GM19351 (cell line): ENCODE measurements around the gene FSD1.
"Not testable (repeated sequence)": the region's sequence is repeated elsewhere in the genome, so short reads cannot be mapped to it uniquely, and the experiment has no call there.

Experiments used
- ATAC-seq: cut with Tn5 transposase; IDR thresholded peaks from one replicate; pipeline ENCODE4 v1.9.1; 2021; ENCODE audit warnings: mild to moderate bottlenecking, moderate library complexity; ENCODE audit not compliant: unreplicated experiment

The FSD1 gene

DNA sequence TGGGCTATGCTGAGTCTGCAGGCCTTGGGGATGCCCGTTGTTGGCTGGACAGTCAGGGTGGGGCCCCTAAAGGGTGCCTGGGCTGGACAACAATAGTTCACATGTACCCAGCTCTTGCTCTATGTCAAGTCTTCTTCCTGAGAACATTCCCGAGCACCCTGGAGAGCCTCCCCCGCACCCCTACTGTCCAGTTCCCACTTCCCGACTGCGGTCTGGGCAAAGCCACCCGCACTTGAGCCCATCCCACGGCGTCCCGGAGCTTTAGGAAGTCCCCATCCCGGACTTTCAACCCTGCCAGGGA, 37.9 kb downstream of the FSD1 start:
- ATAC-seq: no peak

DNA sequence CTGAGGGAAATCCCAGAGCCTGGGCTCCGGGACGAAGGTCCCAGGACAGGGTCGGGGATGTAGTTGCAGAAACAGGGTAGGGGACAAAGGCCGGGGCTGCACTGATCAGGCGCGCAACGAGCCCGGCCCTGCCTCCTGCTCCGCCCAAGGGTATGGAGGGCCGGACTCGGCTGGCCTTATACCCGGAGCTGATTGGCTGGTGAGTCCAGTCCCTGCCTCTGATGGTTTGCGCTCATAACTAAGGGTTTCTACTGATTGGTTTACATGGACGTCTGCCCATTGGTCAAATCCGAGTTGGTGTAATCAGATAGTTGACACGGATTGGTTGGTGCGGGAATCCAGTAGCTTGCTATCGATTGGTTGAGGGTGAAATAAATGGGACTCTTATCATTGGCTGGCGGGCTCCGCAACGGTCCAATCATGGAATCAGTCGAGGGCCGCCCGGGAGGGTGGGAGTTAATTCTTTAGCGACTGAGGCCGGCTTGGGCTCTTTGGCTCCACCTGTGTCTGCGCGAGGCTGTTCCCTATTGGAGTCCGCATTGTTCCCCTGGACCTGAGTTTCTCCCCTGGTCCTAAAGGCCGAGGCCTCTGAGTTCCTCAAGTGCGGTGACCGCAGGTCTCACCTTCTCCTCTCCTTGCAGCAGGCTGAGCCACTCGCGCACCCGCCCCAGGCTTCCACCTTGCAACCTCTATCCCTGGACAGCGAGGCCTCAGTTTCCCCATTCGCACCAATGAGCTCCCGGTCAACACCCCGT, 38.4 kb downstream of the FSD1 start:
- peak; percentile 83 for ATAC-seq

DNA sequence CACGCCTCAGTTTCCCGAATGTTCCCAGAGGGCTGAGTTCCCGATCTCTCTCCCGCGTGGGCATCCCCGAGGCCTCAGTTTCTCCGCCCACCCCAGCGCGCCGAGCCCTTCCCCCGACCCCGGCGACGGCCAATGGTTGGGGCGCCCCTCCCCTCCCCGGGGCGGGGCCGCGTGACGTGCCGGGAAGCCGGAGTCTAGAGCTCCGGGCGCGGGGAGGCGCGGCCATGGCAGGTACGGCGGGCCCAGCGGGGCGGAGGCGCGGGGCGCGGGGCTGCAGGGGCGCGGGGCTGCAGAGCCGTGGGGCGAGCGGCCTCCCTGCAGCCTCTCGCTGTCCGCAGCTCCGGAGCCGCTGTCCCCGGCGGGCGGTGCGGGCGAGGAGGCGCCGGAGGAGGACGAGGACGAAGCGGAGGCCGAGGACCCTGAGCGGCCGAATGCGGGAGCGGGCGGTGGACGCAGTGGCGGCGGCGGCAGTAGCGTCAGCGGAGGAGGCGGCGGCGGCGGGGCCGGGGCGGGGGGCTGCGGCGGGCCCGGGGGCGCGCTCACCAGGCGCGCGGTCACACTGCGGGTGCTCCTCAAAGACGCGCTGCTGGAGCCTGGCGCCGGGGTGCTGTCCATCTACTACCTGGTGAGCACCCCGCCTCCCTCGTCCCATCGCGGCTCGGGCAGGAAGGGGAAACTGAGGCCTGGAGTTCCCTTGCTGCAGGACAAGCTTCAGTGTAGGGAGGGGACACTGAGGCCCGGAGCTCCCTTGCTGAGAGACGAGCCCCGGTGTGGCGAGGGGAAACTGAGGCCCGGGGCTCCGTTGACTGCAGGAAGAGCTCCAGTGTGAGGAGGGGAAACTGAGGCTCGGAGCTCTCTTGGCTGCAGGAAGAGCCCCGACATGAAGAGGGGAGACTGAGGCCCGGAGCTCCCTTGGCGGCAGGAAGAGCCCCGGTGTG, 39.2 kb downstream of the FSD1 start, which contains the start of gene MPND:
Gene MPND, plus strand, starts transcription at position 193 of the 938 bp plus-strand sequence. Its CDS starts 32 bp downstream, at position 225.
- peak; percentile 47 for ATAC-seq

DNA sequence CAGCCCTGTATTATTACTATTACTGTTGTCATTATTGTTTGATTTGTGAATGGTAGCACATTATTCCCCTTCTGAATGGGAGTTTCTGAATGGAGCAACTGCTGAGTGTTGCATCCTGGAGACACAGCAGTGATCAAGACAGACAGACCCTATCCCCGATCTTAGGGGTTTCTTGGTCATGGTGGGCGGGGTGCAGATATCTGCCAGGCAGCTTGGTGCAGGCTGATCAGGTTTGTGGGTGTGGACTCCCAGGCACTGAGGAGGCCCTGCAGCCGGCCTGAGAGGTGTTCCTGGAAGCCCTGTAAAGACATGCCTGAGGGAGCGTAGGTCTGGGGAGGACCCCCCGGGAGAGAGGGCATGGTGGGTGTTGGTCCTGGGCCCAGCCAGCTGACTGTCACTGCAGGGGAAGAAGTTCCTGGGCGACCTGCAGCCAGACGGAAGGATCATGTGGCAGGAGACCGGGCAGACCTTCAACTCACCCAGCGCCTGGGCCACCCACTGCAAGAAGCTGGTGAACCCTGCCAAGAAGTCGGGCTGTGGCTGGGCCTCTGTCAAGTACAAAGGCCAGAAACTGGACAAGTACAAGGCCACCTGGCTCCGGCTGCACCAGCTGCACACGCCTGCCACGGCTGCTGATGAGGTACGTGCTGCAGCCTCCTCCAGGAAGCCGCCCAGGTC, 41.1 kb downstream of the FSD1 start:
- no peak for ATAC-seq

DNA sequence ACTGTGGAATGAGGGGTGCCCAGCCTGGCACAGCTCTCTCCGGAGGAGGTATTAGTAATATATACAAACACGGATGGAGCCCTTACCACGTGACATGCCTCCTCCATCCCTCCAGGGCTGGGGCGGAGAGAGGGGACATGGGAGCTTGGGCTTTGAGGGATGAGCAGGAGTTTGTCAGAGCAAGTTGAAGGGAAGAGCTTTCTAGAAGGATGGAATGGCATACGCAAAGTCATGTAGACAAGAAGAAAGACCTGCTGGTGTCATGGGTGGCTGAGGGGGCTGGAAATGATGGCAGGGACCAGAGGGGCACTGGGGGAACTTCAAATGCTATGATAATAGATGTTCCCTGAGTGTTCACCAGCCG, 41.6 kb downstream of the FSD1 start:
- no peak for ATAC-seq

DNA sequence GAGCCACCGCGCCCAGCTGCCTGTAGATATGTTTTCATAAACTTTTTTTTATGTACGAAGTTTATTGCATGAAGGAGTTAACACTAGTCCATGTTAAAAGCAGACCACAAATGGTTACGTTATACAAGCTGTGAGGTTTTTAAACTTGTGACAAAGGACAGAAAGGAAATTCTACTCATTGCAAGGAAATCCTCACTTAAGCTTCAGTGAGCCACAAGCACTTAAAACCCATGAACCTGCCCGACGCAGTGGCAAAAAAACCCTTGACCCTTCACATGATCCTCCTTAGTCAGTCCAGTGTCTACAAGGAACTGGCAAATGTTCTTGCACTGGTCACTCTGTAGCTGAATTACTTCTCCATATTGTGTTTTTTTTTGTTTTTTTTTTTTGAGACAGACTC, 43.1 kb downstream of the FSD1 start:
- no peak for ATAC-seq

DNA sequence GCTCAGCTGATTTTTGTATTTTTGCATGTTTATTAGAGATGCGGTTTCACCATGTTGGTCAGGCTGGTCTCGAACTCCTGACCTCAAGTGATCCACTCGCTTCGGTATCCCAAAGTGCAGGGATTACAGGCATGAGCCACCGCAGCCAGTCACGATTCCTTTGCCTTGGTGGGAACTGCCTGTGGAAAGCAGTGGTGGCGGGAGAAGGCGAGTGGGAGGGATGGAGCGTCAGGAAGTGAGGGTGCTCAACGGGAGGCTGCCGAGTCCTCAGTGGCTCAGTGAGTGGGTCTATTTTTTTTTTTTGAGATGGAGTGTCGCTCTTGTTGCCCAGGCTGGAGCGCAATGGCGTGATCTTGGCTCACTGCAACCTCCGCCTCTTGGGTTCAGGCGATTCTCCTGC, 44.8 kb downstream of the FSD1 start:
- not testable (repeated sequence) for ATAC-seq

DNA sequence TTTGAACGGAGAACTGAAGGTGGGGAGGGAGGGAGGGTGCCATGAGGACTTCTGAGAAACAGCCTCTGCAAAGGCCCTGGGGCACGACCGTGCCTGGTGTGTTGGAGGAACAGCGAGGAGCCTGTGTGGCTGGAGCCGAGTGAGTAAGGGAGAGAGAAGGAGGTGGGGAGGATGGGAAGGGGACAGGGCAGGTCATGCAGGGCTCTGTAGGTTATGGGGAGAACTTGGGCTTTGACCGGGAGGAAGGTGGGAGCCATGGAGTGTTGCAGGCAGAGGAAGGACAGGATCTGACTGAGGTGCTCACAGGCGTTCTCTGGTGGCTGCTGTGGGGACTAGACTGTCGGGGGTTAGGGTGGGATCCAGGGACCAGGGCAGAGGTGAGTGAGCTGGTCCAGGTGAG, 45.7 kb downstream of the FSD1 start:
- ATAC-seq: no peak

DNA sequence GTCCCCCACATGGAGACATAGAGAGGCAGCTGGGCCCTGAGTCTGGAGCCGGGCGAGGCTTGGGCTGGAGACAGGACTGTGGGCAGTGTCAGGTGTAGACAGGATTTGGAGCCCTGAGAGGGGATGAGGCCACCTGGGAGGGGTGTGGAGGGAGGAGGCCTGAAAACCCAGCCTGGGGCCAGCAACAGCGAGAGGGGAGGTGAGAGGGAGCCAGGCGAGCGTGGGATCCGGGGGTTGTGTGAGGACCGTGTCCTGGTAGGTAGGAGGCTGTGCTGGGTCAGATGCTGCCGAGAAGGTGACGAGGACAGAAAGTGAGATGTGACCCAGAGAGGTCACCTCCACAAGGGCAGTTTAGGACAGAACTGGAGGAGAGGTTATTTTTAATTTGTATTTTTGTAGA, 46.3 kb downstream of the FSD1 start:
- ATAC-seq: no peak

DNA sequence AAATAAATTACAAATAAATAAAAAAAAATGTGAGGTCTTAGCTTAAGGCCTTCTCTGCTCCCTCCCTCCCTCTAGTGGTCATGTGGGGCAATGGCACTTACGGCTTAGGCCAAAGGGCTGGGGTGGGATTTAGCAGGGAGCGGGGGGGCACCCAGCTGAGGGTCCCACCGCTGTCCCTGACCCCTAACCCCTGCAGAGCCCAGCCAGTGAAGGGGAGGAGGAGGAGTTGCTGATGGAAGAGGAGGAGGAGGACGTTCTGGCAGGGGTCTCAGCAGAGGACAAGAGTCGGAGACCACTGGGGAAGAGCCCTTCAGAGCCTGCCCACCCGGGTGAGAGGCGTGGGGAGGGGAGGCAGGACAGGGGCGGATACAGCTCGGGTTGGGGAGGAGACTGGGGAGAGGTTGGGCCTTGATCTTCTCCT, 48.3 kb downstream of the FSD1 start:
- ATAC-seq: no peak

DNA sequence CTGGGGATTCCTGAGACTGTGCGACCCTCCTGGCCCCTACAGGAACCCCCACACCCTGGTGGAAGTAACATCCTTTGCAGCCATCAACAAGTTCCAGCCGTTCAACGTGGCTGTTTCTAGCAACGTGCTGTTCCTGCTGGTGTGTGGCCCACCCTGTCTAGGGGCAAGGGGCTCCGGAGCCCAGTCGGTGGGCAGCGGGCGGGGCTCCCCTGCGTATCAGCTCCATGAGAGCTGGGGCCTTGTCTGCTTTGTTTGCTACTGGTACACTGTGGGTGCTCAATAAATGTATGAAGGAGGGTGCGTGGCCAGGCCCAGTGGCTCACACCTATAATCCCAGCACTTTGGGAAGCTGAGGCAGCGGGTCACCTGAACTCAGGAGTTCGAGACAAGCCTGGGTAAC, 49.9 kb downstream of the FSD1 start:
- ATAC-seq: no peak

DNA sequence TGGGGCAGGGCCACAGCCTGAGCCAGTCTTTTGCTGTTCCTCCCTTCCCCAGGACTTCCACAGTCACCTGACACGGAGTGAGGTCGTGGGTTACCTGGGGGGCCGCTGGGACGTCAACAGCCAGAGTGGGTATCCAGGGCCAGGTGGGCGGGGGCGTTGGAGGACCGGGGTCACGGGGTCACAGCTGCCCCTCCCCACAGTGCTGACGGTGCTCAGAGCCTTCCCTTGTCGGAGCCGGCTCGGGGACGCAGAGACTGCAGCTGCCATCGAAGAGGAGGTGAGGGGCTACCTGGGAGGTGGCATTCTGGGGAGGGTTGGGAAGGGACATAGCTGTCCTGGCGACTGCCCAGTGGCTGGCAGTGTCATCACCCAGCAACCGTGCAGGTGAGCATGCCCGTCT, 50.5 kb downstream of the FSD1 start:
- ATAC-seq: no peak

DNA sequence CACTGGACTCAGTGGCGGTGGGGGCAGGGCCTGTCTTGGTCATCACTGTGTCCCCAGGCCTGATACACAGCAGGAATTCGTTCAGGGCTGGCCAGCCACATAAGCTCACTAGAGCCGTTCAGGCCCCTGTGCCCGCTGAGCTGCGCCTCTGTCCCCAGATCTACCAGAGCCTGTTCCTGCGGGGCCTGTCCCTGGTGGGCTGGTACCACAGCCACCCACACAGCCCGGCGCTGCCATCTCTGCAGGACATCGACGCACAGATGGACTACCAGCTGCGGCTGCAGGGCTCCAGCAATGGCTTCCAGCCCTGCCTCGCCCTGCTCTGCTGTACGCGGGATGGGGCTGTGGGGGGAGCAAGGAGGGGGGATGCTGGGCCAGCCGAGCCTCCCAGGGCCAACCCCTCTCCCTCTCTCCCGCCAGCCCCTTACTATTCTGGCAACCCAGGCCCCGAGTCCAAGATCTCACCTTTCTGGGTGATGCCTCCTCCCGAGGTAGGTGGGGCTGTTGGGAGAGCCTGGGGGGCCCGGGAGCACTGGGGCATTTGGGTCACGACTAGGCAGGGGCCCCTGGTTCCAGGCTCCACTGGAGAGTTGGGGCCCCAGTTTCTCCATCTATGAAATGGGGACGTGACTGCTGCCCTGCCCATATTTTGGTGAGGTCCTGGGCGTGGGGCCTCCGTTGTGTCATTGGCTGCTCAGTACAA, 52.8 kb downstream of the FSD1 start:
- ATAC-seq: no peak

DNA sequence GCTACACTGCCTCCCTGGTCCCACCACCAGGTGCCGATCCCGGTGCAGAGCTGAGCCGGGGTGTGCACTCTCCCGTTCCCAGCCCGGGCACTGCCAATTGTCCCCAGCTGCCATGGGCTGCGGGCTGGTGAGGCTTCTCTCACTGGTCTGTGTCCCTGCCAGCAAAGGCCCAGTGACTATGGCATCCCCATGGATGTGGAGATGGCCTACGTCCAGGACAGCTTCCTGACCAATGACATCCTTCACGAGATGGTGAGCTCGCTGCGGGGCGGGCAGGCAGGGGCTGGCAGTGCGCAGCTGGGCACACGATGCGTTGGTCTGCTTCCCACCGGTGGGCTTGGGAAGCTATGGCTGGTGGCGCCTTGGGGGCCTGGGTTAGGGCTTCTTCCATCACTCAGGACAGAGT, 53.5 kb downstream of the FSD1 start:
- no peak for ATAC-seq

DNA sequence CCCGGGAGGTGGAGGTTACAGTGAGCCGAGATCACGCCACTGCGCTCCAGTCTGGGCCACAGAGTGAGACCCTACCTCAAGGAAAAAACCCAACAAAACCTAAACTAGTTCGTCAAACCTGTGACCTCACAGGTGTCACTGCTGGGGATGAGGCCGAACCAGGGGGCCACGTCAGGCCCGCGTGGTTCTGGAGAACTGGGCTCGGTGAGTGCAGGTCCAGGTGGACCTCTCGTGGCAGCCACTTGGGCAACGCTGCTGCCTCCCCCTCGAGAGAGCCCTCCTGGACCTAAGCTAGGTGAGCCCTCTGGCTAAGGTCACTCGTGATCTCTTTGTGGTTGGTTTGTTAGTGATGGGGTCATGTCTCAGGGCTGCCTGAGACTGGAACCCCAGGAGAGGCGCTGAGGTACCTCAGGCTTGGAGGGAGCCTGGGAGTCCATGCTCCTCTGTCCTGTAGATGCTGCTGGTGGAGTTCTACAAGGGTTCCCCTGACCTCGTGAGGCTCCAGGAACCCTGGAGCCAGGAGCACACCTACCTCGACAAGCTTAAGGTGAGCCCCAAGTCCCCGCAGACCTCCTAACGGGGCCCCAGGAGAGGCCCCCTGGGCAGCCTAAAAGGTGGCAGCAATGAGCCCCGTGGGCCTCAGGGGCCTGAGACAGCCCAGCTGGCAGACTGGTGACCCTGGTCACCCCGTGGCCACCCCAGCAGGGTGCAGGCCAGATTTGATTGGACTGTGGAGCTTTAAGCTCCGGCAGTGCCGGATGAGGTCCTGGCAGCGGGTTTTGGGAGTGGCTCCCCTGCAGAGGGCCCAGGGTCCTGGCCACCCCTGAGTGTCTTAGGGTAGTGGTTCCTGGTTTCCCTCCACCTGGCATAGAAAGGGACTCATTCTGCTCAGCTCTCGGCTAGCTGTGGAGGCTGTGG, 54.6 kb downstream of the FSD1 start:
- ATAC-seq: no peak

DNA sequence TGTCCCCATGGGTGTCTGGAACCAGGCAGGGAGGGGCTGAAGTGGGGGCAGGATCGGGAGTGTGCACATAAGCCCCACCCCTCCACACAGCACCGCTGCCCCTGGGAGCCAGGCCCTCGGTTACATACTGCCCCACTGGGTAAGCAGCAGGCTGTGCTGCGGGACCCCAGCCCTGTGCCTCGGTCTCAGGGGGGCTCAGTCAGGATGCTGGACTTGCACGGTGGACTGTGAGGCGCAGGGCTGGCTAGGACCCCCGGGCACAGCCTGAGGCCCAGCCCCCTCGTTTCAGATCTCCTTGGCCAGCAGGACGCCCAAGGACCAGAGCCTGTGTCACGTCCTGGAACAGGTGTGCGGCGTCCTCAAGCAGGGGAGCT, 55.2 kb downstream of the FSD1 start:
- no peak for ATAC-seq

DNA sequence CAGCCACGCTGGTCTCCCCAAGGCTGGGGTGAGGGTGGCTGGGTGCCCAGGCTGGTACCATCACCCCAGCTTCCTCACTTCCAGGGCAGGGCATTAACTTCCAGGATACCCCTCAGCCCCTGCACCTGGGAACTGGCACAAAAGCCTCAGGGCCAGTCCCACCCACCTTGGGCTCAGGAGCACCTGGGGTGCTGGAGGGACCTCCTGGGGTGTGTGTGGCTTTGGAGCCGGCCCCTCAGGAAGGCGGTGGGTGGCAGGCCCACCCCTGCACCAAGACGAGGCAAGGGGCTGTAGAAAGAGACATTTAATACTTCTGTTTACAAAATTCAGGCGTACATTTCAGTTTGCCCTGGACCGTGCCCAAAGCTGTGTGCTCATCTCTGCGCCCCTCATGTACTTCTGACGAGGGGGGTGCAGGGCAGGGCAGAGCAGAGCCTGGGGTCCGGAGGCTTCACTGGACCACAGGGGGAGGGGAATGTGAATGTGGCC, 55.7 kb downstream of the FSD1 start:
- ATAC-seq: no peak

DNA sequence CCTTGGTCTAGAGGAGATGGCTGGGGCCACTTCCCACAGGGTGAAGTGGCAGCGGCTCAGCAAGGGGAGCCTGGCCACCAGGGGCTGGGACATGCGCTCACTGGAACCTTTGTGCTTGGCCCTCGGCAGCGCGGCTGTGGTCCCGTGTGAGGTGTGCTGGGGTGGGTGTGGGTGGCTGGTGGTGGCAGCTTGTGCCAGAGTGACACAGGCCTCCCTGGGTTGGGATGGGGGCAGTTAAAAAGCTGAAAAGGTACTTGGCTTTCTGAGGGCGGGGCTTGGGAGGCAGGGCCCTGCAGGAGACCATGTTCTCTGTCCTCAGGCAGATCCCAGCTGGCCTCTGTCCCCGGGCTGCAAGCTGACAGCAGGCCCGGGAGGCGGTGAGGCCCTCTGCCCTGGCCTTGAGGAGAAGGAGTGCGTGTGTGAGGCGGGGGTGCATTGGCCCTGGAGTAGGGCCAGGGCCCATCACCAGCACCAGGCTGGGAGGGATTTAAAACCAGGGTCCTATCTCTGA, 56.3 kb downstream of the FSD1 start:
- no peak for ATAC-seq

DNA sequence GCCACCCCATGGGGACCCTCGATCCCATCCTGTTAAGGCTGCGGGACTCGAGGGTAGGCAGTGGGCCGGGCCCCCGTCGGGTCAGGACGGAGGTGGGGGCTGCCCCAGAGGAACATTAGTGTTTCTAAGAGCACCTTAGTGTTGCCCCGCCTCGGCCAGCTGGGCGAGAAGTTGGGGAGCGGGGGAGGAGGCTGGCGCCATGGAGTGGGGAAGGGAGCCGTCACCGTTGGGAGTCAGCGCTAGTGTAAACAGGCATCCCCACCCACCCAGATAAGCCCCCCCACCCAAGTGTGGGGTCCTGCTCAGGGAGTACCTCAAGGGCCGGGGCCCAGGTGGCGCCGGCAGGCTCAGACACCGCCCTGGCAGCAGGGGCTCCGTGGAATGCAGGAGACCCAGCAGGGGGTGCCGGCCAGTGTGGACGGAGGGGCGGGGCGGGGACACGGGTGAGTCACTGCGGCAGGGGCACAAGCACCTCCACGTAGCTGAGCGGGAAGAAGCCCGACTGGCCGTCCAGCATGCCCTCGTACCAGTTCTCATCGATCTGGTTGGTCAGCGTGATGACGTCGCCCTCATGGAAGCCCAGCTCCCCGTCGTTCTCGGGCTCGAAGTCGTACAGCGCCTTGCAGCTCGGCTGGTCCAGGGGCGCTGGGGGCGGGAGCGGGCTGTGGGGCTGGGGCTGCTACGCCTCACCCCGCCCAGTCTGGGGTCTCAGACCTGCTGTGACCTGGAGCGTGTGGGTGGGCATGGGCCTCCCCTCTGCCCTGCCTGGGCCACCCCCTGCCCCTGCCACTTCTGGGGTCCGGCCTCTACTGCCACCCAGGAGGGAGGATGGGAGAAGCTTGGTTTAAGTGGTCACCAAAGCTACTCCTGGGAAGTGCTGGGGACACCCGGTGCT, 57.0 kb downstream of the FSD1 start:
- no peak for ATAC-seq
